ENCODE results near the gene ZSCAN12.
"Not testable (repeated sequence)": the region's sequence is repeated elsewhere in the genome, so short reads cannot be mapped to it uniquely, and the experiment has no call there.

Gene ZSCAN12

DNA sequence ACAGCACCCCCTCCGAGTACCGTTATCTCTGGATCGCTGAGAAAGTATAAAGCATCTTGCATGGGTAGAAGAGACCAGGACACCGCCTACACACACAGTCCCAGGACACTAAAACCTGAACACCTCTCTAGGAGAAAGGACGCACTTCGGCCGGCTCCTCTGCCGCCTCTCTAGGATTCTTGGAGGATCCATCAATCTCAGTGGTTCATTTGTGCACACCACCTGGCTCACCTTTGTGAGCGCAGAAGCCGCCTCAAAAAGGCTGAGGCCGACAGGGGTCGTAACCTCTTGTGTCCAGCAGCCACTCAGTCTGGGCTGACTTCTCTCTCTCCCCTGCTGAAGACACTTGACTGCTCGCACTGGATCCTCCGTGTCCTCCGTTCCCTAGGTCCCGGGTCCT lies 30.2 kb upstream of the ZSCAN12 start:
- no peak overlapping the region for H3K9ac ChIP-seq
- no peaks in the 10 kb centered on the region for H4K20me1 ChIP-seq
- H3K4me3 ChIP-seq, result no peak overlapping the region
- H3K27ac ChIP-seq, result no peak overlapping the region
- H3K36me3 ChIP-seq, result no peaks in the 10 kb centered on the region
- no peak overlapping the region for H3K4me2 ChIP-seq
- TF ChIP-seq Cebpa-rat (IDR thresholded peaks at IDR 0.05), result no peak
- H3K4me1 ChIP-seq, result peaks cover 0 to 14% (median 12%) of the 10 kb centered on the region in 10 experiments; a peak in 14 of 20 replicates
- H3K27me3 ChIP-seq, result peaks cover 0 to 40% (median 24%) of the 10 kb centered on the region in 11 experiments; a peak in 16 of 22 replicates
- peaks cover 6 to 13% (median 7%) of the 10 kb centered on the region in 11 experiments; a peak in 21 of 22 replicates for H3K9me3 ChIP-seq (replicated peaks in 1 of 11)

- H3K27ac ChIP-seq, result 0 out of 22 replicates have a peak overlapping the region, but pooled peaks of 1 of the 11 experiments have one; percentile 1
- no peak overlapping the region for H3K4me3 ChIP-seq
- no peak overlapping the region for H3K9ac ChIP-seq
- TF ChIP-seq Cebpa-rat (IDR thresholded peaks at IDR 0.05), result no peak
- peaks cover 14 to 23% (median 15%) of the 10 kb centered on the region in 11 experiments for H3K9me3 ChIP-seq (replicated peaks in 1 of 11)
- peak overlapping the region in 10 of 11 experiments; percentile 4 to 56 (median 32); a peak in 15 of 22 replicates for H3K4me2 ChIP-seq
- peaks cover 12 to 65% (median 46%) of the 10 kb centered on the region in 11 experiments for H3K27me3 ChIP-seq
- peaks cover 0 to 14% (median 12%) of the 10 kb centered on the region in 10 experiments; a peak in 14 of 20 replicates for H3K4me1 ChIP-seq
- no peaks in the 10 kb centered on the region for H3K36me3 ChIP-seq
- no peaks in the 10 kb centered on the region for H4K20me1 ChIP-seq
Measured at GRCh38 chr6:28425944-28426541, 26.5 kb upstream of the ZSCAN12 start.

DNA sequence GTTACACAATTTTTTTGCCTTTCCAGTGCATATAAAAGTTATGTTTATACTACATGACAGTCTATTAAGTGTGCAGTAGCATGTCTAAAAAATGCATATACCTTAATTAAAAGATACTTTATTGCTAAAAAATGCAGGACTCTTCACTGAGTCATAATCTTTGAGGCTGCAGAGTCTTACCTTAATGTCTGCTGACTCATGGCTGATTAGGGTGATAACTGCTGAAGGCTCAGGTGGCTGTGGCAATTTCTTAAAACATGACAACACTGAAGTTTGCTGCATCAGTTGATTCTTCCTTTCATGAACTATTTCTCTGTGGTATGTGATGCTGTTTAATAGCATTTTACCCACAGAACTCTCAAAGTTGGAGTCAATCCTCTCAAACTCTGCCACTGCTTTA lies 24.6 kb upstream of the ZSCAN12 start:
- Histone ChIP-seq H3K9ac (no peak overlapping the region), H4K20me1 (no peaks in the 10 kb centered on the region), H3K4me3 (no peak overlapping the region), H3K9me3 (replicated peaks in 1 of 11) (peaks cover 14 to 18% (median 15%) of the 10 kb centered on the region in 11 experiments), H3K27me3 (peaks cover 12 to 59% (median 41%) of the 10 kb centered on the region in 11 experiments; a peak in 21 of 22 replicates), H3K36me3 (no peaks in the 10 kb centered on the region), H3K4me2 (no peak overlapping the region), H3K4me1 (peaks cover 0 to 14% (median 12%) of the 10 kb centered on the region in 10 experiments; a peak in 14 of 20 replicates), H3K27ac (no peak overlapping the region)
- no peak for TF ChIP-seq Cebpa-rat (IDR thresholded peaks at IDR 0.05)

DNA sequence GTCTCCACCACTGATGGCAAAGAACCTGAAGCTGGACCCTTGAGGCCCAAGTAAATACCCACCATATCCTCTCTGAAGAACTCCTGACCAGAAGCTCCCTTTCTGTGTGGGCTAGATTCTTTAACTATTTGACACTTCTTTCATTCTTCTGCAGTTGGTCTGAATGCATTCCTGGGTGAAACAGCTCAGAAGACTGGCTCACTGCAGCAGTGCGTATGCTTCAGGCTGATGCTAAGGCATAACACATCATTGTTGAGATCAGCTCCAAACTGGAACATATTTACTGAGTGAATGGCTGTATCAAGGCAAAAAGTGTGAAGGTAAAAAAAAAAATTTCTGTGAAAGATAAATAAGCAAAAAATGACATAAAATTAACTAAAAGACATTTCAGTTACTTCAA lies 24.0 kb upstream of the ZSCAN12 start:
- peaks cover 12 to 53% (median 35%) of the 10 kb centered on the region in 11 experiments; a peak in 21 of 22 replicates for H3K27me3 ChIP-seq
- H3K4me3 ChIP-seq, result no peak overlapping the region
- no peak for TF ChIP-seq Cebpa-rat (IDR thresholded peaks at IDR 0.05)
- H3K4me2 ChIP-seq, result no peak overlapping the region
- no peak overlapping the region for H3K27ac ChIP-seq
- H3K36me3 ChIP-seq, result no peaks in the 10 kb centered on the region
- no peaks in the 10 kb centered on the region for H4K20me1 ChIP-seq
- no peak overlapping the region for H3K9ac ChIP-seq
- peaks cover 14 to 18% (median 15%) of the 10 kb centered on the region in 11 experiments for H3K9me3 ChIP-seq (replicated peaks in 1 of 11)
- H3K4me1 ChIP-seq, result peaks cover 0 to 14% (median 12%) of the 10 kb centered on the region in 10 experiments; a peak in 14 of 20 replicates

DNA sequence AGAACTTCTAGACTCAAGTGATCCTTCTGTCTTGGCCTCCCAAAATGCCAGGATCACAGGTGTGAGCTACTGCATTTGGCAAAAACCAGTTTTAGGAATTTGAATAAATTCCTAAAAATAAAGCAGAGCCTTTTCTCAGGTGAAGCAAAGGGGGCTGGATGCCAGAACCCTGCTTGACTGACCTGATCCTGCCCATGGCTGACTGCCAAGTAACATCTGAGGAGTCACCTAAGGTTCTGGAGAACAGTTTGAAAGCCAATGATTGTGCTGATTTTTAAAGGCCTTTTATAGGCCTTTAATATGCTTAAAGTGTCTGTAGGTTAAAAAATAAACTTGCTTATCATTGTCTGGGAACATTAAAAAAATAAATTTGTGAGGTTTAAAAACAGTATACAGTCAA lies 14.1 kb upstream of the ZSCAN12 start:
- no peaks in the 10 kb centered on the region for H4K20me1 ChIP-seq
- H3K4me2 ChIP-seq, result no peak overlapping the region
- peaks cover 0 to 17% (median 5%) of the 10 kb centered on the region in 11 experiments; a peak in 10 of 22 replicates for H3K9me3 ChIP-seq (replicated peaks in 1 of 11)
- TF ChIP-seq Cebpa-rat (IDR thresholded peaks at IDR 0.05), result no peak
- no peak overlapping the region for H3K4me3 ChIP-seq
- H3K36me3 ChIP-seq, result no peaks in the 10 kb centered on the region
- H3K4me1 ChIP-seq, result no peaks in the 10 kb centered on the region
- H3K9ac ChIP-seq, result no peak overlapping the region
- H3K27ac ChIP-seq, result no peak overlapping the region
- H3K27me3 ChIP-seq, result no peaks in the 10 kb centered on the region

DNA sequence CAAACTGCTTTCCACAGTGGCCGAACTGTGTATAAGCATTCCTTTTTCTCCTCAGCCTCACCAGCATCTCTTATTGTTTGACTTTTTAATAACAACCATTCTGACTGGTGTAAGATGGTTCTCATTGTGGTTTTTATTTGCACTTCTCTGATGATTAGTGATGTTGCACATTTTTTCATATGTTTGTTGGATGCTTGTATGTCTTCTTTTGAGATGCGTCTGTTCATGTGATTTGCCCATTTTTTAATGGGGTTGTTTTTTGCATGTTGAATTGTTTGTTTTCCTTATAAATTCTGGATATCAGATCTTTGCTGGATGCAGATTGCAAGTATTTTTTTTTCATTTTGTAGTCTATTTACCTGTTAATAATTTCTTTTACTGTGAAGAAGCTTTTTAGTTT lies 11.2 kb upstream of the ZSCAN12 start:
- Histone ChIP-seq H3K9ac (no peak overlapping the region), H3K4me2 (no peak overlapping the region), H3K27me3 (no peaks in the 10 kb centered on the region), H3K27ac (no peak overlapping the region), H3K9me3 (replicated peaks in 1 of 11) (peaks cover 0 to 17% (median 5%) of the 10 kb centered on the region in 11 experiments; a peak in 10 of 22 replicates), H3K36me3 (no peaks in the 10 kb centered on the region), H3K4me3 (no peak overlapping the region), H4K20me1 (no peaks in the 10 kb centered on the region), H3K4me1 (no peaks in the 10 kb centered on the region)
- TF ChIP-seq Cebpa-rat (IDR thresholded peaks at IDR 0.05), result no peak

DNA sequence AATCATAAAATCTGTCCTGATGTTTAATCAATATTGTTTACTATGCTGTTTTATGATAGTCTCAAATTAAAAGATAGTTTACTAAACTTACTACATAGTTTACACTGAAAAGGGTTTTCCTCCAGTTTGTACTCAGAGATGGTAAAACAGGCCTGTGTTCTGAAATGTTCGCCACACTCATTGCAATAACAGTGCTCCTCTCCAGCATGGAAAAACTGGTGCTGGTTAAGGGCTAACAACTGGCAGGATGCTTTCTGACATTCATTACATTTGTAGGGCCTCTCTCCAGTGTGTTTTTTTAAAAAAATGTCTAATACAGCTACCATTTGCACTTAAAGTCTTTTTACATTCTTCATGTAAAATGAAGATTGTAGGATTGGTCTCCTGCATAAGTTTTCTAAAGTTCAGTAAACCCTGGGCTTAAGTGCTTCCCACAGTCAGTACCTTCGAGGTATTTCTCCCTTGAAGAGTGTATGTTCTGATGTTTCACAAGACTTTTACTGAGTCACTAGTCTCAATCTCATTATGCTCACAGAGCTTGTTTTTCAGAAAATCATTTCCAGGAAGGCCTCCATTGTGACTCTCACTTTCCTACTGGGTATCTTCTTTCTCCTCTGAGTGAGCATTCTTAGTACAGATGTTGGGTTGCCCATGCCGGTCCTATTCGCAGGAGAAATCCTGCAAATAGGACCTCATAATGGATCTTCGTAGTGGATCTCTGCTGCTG lies 8.7 kb upstream of the ZSCAN12 start:
- TF ChIP-seq Cebpa-rat (IDR thresholded peaks at IDR 0.05), result no peak
- H3K4me1 ChIP-seq, result no peaks in the 10 kb centered on the region
- no peak overlapping the region for H3K4me3 ChIP-seq
- no peak overlapping the region for H3K9ac ChIP-seq
- no peaks in the 10 kb centered on the region for H3K36me3 ChIP-seq
- no peak overlapping the region for H3K4me2 ChIP-seq
- no peak overlapping the region for H3K27ac ChIP-seq
- peaks cover 0 to 8% (median 0%) of the 10 kb centered on the region in 11 experiments; a peak in 6 of 22 replicates for H3K9me3 ChIP-seq (replicated peaks in 1 of 11)
- H3K27me3 ChIP-seq, result no peaks in the 10 kb centered on the region
- H4K20me1 ChIP-seq, result no peaks in the 10 kb centered on the region

DNA sequence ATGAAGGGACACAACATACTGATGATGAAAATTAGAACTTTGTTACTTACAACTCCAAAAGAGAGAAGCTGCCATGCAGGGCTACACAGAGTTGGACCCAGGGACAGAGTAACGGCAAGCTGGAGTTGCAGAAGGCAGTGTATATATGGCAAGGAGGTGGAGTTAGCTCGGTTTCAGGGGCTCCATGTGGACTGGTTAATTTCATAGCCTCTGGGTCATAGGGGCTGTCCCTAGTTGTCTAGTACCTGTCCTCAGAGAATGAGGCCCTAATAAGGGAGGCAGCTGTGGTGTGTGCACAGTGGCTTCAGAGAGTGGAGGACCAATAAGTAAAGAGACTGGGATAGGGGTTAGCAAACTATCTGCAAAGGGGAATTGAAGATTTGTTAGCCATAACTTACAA lies 7.9 kb upstream of the ZSCAN12 start:
- H3K4me2 ChIP-seq, result no peak overlapping the region
- no peaks in the 10 kb centered on the region for H3K27me3 ChIP-seq
- TF ChIP-seq Cebpa-rat (IDR thresholded peaks at IDR 0.05), result no peak
- H3K27ac ChIP-seq, result no peak overlapping the region
- no peak overlapping the region for H3K9ac ChIP-seq
- H4K20me1 ChIP-seq, result no peaks in the 10 kb centered on the region
- no peaks in the 10 kb centered on the region for H3K4me1 ChIP-seq
- no peak overlapping the region for H3K4me3 ChIP-seq
- H3K36me3 ChIP-seq, result no peaks in the 10 kb centered on the region
- peaks cover 0 to 8% (median 0%) of the 10 kb centered on the region in 11 experiments; a peak in 5 of 22 replicates for H3K9me3 ChIP-seq (replicated peaks in 1 of 11)

DNA sequence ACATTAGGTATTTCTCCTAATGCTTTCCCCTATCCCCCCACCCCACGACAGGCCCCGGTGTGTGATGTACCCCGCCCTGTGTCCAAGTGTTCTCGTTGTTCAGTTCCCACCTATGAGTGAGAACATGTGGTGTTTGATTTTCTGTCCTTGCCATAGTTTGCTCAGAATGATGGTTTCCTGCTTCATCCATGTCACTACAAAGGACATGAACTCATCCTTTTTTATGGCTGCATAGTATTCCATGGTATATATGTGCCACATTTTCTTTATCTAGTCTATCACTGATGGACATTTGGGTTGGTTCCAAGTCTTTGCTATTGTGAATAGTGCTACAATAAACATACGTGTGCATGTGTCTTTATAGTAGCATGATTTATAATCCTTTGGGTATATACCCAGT lies 4.4 kb upstream of the ZSCAN12 start:
- not testable (repeated sequence) for H3K9ac ChIP-seq, H4K20me1 ChIP-seq, H3K27ac ChIP-seq, H3K36me3 ChIP-seq, H3K4me3 ChIP-seq, H3K4me1 ChIP-seq, H3K4me2 ChIP-seq
- H3K9me3 ChIP-seq (replicated peaks in 1 of 11), result peaks cover 7 to 15% (median 10%) of the 10 kb centered on the region in 11 experiments; a peak in 19 of 22 replicates
- peaks cover 0 to 15% (median 9%) of the 10 kb centered on the region in 11 experiments; a peak in 12 of 22 replicates for H3K27me3 ChIP-seq
